K562 (cell line): ENCODE data around the gene LRRC27. TPM values are rescaled to one million over a fixed set of nuclear protein-coding genes. Genes with fewer than 3 reads are reported as not detected.
A peak's percentile ranks its signal among the peaks of the same experiment; 100 is the strongest.

Experiments
- ATF1 ChIP-seq, 2 experiments: fragments of 450-650 bp in 1 of 2; IDR thresholded peaks; 2 replicates each; pipeline ENCODE4 v1.6.1; 2016; ENCODE audit warnings: missing compliant biosample characterization in 1 of 2, missing genetic modification characterization in 1 of 2
- CBX3 ChIP-seq, 2 experiments: IDR thresholded peaks; 1 replicate in 1 of 2; 2 replicates in 1 of 2; pipeline ENCODE4 v1.6.1; 2012; ENCODE audit warnings: inconsistent platforms in 2 of 2, low read length in 2 of 2, borderline replicate concordance in 1 of 2, control low read depth in 1 of 2
- CCAR2 ChIP-seq: fragments of 200-400 bp; formaldehyde crosslinking; IDR thresholded peaks from 2 replicates; pipeline ENCODE4 v1.6.1; 2017; ENCODE audit warnings: mild to moderate bottlenecking, low read depth, low read length
- CCNT2 ChIP-seq: IDR thresholded peaks from 2 replicates; pipeline ENCODE4 v1.6.1; 2011; ENCODE audit warnings: borderline replicate concordance, low read depth, mild to moderate bottlenecking, moderate library complexity, mixed read lengths, low read length; ENCODE audit not compliant: insufficient read length; ENCODE audit errors: extremely low read depth
- ELK1 ChIP-seq: sonication (generic); formaldehyde crosslinking; IDR thresholded peaks from 2 replicates; pipeline ENCODE4 v1.8.1; 2022; ENCODE audit warnings: missing genetic modification reagents
- FOXJ3 ChIP-seq: sonication (generic); formaldehyde crosslinking; IDR thresholded peaks from 2 replicates; pipeline ENCODE4 v1.4.0; 2020; ENCODE audit warnings: mild to moderate bottlenecking, missing genetic modification reagents
- HDAC6 ChIP-seq: IDR thresholded peaks from 2 replicates; pipeline ENCODE4 v1.6.1; 2012; ENCODE audit warnings: low read depth, mild to moderate bottlenecking, control low read depth, inconsistent platforms, low read length, moderate library complexity
- HIVEP1 ChIP-seq: fragments of 250-450 bp; sonication (Bioruptor Pico); IDR thresholded peaks from 2 replicates; pipeline ENCODE4 v1.4.0; 2020; ENCODE audit warnings: mild to moderate bottlenecking
- KAT2B ChIP-seq: IDR thresholded peaks from one replicate; pipeline ENCODE4 v1.6.1; 2012; ENCODE audit warnings: low read depth, mild to moderate bottlenecking, control low read depth, inconsistent platforms, low read length, moderate library complexity
- MAFK ChIP-seq: IDR thresholded peaks from 2 replicates; pipeline ENCODE4 v1.6.1; 2011; ENCODE audit warnings: low read length, improper control_type of control experiment
- PHTF2 ChIP-seq: fragments of 250-450 bp; sonication (Bioruptor Pico); IDR thresholded peaks from 2 replicates; pipeline ENCODE4 v1.5.0; 2021; ENCODE audit warnings: mild to moderate bottlenecking
- SAP30 ChIP-seq: fragments of 200-600 bp; sonication (generic); IDR thresholded peaks from 2 replicates; pipeline ENCODE4 v1.6.1; 2012; ENCODE audit warnings: borderline replicate concordance, low read depth, mild to moderate bottlenecking, moderate library complexity, low read length, control low read depth, inconsistent platforms; ENCODE audit not compliant: insufficient read depth, poor library complexity, severe bottlenecking
- SIN3B ChIP-seq: fragments of 450-650 bp; IDR thresholded peaks from 2 replicates; pipeline ENCODE4 v1.6.1; 2017; ENCODE audit warnings: low read depth, mild to moderate bottlenecking, moderate library complexity
- TFAP4 ChIP-seq: sonication (generic); formaldehyde crosslinking; IDR thresholded peaks from 2 replicates; pipeline ENCODE4 v1.8.0; 2022; ENCODE audit warnings: missing genetic modification reagents, mild to moderate bottlenecking, moderate library complexity, borderline replicate concordance
- THAP12 ChIP-seq: fragments of 250-450 bp; sonication (Bioruptor Pico); IDR thresholded peaks from 2 replicates; pipeline ENCODE4 v1.9.0; 2021; ENCODE audit warnings: mild to moderate bottlenecking, inconsistent platforms
- VEZF1 ChIP-seq: fragments of 200-800 bp; sonication (Bioruptor generic); IDR thresholded peaks from 2 replicates; pipeline ENCODE4 v1.6.1; 2017; ENCODE audit warnings: missing genetic modification characterization, missing compliant biosample characterization
- ZBTB33 ChIP-seq: sonication (generic); formaldehyde crosslinking; IDR thresholded peaks from 2 replicates; pipeline ENCODE4 v1.8.1; 2023; ENCODE audit warnings: mild to moderate bottlenecking, missing genetic modification reagents
- ZNF124 ChIP-seq: sonication (generic); formaldehyde crosslinking; IDR thresholded peaks from 2 replicates; pipeline ENCODE4 v1.8.1; 2022; ENCODE audit warnings: missing genetic modification reagents
- ZNF146 ChIP-seq: IDR thresholded peaks from one replicate; pipeline ENCODE4 v1.6.1; 2018; ENCODE audit warnings: missing compliant biosample characterization; ENCODE audit not compliant: unreplicated experiment
- ZNF165 ChIP-seq: fragments of 250-450 bp; sonication (Bioruptor Pico); IDR thresholded peaks from 2 replicates; pipeline ENCODE4 v1.4.0; 2020; ENCODE audit warnings: borderline replicate concordance
- polyA plus RNA-seq, 8 experiments: library from polyadenylated mRNA; depleted of rRNA in 4 of 8; stranded (reverse) in 5 of 8; unstranded in 3 of 8; fragments of >200 nt; fragmentation: Nextera tagmentation in 2 of 8; fragmentation: Illumina TruSeq in 1 of 8; extraction: Ambion mirVana in 2 of 8; extraction: Trizol in 1 of 8; gene quantifications; 2 replicates each; pipeline versions ENCODE4 v1.2.1 to v1.2.3, GENCODE V29; 2011 to 2014; ENCODE audit warnings: inconsistent platforms in 1 of 8, missing spikeins in 1 of 8
- total RNA-seq, 7 experiments: library from RNA; depleted of rRNA in 6 of 7; stranded (reverse); fragments of >200 nt in 6 of 7; fragmentation: Illumina TruSeq in 2 of 7; extraction: Trizol in 2 of 7; gene quantifications; 2 replicates each; pipeline versions ENCODE4 v1.2.1 to v1.2.3, GENCODE V29; 2011 to 2021; ENCODE audit warnings: low replicate concordance in 1 of 7

Gene LRRC27
- total and polyA plus RNA-seq, 9 of the 15 experiments (the other 6 are each of a cell fraction or from before 2014, with no cell fraction given), result 0.10 to 2.7 (median 1.4) TPM

- 0 out of 2 replicates have a peak, but pooled peaks have one; percentile 24 for TF ChIP-seq ZBTB33 (CRISPR knock-in tag)
- TF ChIP-seq THAP12 (CRISPR knock-in tag), result no peak
- no peak for TF ChIP-seq KAT2B
- TF ChIP-seq HIVEP1 (CRISPR knock-in tag), result no peak
- peak; percentile 33 for TF ChIP-seq CCNT2
- no peak for TF ChIP-seq ATF1 (CRISPR knock-in tag; IDR thresholded peaks at IDR 0.05)
- TF ChIP-seq ATF1 (tag; IDR thresholded peaks at IDR 0.05), result peak; percentile 18; the same call in 1 of the 2 replicates
- peak; percentile 76; the same call in 1 of the 2 replicates for TF ChIP-seq TFAP4 (CRISPR knock-in tag)
- TF ChIP-seq PHTF2, result no peak
- no peak for TF ChIP-seq ZNF146 (CRISPR knock-in tag)
- no peak for TF ChIP-seq SAP30
- no peak for TF ChIP-seq HDAC6
- no peak for TF ChIP-seq MAFK
- no peak for TF ChIP-seq CCAR2
- TF ChIP-seq SIN3B, result no peak
- TF ChIP-seq ZNF124 (CRISPR knock-in tag), result no peak
- no peak for TF ChIP-seq CBX3 (IDR thresholded peaks at IDR 0.05; ENCODE audit: borderline replicate concordance in 1 of 2, low read length in 2 of 2)
- TF ChIP-seq FOXJ3 (CRISPR knock-in tag), result no peak
- no peak for TF ChIP-seq ZNF165 (CRISPR knock-in tag)
- no peak for TF ChIP-seq ELK1
- peak; percentile 29; the same call in 1 of the 2 replicates for TF ChIP-seq VEZF1 (CRISPR knock-in tag)
Observed at GRCh38 chr10:132311338-132311939, 20.6 kb upstream of the LRRC27 start (continued).
